ENCODE measurements around the gene UNC45B.

UNC45B gene

DNA sequence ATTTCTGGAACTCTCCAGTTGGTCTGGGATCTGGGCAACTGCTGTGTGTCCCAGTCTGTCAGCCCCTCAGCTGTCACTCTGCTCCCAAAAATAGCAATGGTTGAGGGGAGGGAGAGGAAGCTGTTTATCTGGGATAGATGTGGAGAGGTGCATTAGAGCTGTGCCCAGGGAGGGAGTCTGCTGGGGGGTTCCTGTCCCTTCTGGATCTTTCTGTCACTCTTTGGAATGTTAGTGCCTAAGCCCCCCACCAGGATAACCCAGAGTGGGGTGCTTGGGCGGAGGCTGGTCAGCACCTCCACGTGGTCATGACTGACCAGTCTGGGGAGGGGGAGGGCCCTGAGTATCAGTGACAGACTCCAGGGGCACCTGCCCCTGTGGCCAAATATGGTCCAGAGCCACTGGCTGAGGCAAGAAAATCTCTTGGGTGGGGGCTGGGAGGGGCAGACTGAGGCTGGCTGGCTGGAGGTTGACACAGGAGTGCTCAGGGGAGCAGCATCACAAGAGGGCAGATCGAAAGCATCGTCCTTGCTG is at the start of gene UNC45B:
Gene UNC45B (plus strand): TSS at position 443 of the 531 bp plus-strand sequence. CDS start 447 bp downstream, outside the sequence.
- no peak for TF ChIP-seq CTCF (IDR thresholded peaks at IDR 0.05)

DNA sequence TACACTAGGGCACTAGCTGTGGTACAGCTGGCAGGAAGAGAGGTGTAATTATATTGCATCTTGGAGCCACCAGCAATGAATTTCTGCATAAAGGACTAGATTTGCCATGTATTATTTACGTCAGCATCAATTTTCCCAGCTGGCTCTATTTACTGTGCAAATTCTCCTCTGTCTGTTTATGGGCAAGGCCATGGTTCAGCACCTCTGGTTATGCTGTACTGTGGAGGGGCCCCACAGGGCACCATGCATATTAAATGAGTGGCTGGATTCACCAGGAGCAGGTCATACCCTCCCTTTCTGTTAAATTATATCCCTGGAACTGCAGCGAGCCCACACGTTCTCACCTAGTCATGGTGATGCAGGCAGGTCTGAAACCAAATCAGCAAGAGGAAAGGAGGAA is 47.7 kb upstream of the UNC45B start:
- no peak for TF ChIP-seq CTCF (IDR thresholded peaks at IDR 0.05)

- TF ChIP-seq CTCF (IDR thresholded peaks at IDR 0.05), result no peak
These were observed 46.6 kb upstream of the UNC45B start for GRCh38 chr17:35101036-35101435.

- TF ChIP-seq CTCF (IDR thresholded peaks at IDR 0.05), result no peak
These were observed 45.9 kb upstream of the UNC45B start for GRCh38 chr17:35101725-35102124.

DNA sequence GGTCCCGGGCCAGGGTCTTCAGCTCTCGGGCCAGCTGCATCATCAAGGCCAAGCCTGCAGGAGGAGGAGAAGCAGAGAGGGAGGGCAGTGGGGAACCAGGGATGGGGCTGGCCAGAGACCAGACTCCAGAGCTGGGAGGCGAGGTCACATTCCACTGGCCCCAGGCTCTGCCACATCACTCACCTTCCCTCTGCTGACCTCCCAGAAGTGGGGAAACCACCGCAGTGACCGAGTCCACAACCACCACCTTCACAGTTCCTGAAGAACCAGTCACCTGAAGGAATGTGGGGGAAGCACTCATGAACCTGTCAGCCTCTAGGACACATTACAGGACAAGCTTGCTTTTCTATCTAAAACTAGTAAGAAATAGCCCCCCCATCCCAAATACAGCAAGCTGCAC is 44.3 kb upstream of the UNC45B start:
- no peak for TF ChIP-seq CTCF (IDR thresholded peaks at IDR 0.05)

DNA sequence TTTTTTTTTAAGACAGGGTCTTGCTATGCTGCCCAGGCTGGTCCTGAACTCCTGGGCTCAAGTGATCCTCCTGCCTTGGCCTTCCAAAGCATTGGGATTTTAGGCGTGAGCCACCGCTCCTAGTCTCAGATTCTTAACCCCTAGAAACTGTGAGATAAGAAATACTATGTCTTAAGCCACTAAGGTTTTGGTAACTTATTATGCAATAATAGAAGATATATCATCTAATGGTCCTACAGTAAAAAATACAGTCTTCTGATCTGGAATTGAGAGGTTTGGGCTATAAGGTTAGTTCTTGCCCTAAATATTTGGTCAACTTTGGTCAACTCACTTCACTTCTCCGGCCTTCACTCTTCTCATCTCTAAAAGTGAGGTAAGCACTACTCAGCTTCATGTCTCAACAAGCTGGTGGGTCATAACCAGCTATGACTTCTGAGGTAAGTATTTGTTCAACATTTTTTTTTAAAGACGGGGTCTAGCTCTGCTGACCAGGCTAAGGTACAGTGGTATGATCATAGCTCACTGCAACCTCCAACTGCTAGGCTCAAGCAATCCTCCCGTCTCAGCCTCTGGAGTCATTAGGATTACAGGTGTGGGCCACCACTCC is 42.7 kb upstream of the UNC45B start:
- TF ChIP-seq CTCF (IDR thresholded peaks at IDR 0.05), result no peak

DNA sequence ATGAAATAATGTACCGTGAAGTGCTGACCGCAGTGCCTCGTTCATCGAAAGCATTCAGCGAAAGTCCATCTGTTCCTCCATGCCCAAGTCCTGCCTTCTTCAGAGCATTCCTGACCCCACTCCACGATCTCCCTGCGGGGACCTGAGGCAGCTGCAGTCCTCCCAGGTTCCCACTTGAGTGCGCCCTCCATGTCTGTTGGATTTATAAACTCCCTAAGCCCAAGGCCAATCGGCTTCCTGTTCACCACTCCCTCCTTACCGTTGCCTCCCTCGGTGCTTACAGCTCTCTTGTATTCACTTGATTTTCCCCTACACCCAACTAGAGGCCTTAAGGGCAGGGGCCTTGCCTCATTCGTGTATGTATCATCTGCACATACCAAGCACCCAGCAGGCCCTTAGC is 30.8 kb upstream of the UNC45B start:
- TF ChIP-seq CTCF (IDR thresholded peaks at IDR 0.05), result no peak

DNA sequence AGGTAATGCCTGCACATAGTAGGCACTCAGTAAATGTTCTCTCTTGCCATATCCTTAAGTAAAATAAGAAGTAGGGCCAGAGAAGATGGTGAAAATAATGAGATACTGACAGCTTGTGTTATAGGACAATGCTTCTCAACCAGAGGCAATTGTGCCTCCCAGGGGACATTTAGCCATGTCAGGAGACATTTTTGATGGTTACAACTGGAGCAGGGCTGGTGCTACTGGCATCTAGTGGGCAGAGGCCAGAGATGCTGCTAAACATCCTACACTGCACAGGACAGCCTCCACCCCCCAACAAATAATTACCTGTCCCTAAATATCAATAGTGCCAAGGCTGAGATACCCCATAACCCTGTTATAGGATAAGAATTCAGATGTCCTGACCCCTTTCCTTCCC is 29.6 kb upstream of the UNC45B start:
- TF ChIP-seq CTCF (IDR thresholded peaks at IDR 0.05), result peak; percentile 11; the same call in 1 of the 2 replicates

Data from LNCAP (cell line).